Stimulated activated naive CD4-positive, alpha-beta T cell (primary cell): ENCODE measurements around the gene LDAF1.
A peak's percentile ranks its signal among the peaks of the same experiment; 100 is the strongest.
"Not testable (repeated sequence)": the region's sequence is repeated elsewhere in the genome, so short reads cannot be mapped to it uniquely, and the experiment has no call there.

ENCODE experiments used
- DNase-seq, 6 experiments: peaks; one replicate each; lab custom pipeline; 2025; lab: John Stamatoyannopoulos, UW

Gene LDAF1

DNA sequence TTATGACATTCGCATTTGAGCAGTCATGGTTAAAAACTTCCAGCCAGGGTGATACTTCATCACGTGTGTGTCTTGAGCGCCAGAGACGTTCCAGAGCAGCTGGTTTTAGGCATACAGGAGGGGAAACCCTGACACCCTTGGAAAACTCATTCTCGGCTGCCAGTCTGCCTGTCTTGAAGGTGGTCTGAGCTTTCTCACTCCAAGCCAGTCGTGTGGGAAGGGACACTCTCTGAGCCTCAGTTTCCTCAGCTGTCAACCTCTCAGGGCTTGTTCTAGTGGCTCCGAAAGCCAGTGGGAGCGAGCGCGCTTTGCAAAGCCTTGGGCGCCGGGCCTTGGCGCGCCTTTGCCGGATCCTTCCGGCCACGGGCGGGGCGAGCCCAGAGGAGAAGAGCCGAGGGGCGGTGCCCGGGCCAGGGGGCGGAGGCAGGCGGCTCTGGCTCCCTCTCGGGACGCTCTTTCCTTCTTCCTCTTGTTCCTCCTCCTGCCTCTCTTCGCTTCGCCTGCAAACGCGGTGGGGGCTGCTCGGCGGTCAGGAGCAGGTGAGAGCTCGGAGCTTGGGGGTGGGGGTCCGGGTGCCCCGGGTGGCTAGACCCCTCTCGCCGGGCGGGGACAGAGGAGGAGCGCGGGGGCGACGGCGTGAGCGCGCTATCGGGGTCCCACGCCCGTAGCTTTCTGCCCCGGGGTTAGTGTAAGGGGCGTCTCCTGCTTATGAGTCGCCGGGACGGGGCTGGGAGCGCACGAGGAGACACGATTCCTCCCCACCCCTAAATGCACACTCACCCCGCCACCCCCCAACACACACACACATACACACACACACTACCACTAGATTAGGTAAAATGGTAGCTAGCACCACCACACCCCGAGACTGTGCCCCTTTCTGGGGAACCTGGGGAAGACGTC lies at the start of gene LDAF1:
LDAF1 (plus strand) TSS at position 467 of the 903 bp plus-strand sequence. CDS start 2,509 bp downstream, outside the sequence.
- peak; percentile 32 to 74 (median 64) for DNase-seq

- not testable (repeated sequence) for DNase-seq
These were observed 42.9 kb upstream of the LDAF1 start for GRCh38 chr16:21115551-21115950.

GRCh38 chr16:21116148-21116693 lies 42.3 kb upstream of the LDAF1 start:
- DNase-seq, result peak in 1 of 6 experiments; percentile 5

- no peak for DNase-seq
These were observed 40.9 kb upstream of the LDAF1 start for GRCh38 chr16:21117567-21117966.

- DNase-seq, result no peak
These were observed 37.4 kb upstream of the LDAF1 start for GRCh38 chr16:21120976-21121520.

GRCh38 chr16:21125191-21125590 lies 33.3 kb upstream of the LDAF1 start:
- no peak for DNase-seq

DNA sequence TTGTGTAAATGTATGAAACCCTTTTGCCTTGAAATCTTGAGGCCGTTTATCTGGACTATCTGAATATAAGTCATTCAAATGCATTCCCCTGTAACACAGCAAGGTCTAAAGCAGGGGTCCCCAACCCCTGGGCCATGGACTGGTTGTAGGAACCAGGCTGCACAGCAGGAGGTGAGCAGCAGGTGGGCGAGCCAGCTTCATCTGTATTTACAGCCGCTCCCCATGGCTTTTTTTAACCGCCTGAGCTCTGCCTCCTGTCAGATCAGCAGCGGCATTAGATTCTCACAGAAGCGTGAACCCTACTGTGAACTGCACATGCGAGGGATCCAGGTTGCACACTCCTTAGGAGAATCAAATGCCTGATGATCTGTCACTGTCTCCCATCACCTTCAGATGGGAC lies 32.0 kb upstream of the LDAF1 start:
- no peak for DNase-seq

DNA sequence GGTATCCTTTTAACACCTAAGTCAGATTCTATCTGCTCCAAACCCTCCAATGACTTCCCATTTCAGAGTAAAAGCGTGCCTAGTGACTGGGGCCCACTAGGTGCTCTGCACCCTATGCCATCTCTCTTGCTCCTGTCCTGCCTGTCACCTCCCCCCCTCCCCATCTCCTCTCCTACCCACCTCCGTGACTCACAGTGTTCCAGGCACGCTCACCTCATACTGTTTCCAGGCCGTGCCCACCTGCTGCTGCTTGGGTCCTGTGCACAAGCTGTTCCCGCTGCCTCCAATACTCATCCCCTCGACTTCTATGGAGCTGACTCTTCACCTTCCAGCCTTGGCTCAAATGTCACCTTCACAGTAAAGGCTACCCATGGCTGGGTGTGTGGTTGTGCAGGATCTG lies 29.5 kb upstream of the LDAF1 start:
- no peak for DNase-seq

- DNase-seq, result no peak
These were observed 27.7 kb upstream of the LDAF1 start for GRCh38 chr16:21130811-21131210.

DNA sequence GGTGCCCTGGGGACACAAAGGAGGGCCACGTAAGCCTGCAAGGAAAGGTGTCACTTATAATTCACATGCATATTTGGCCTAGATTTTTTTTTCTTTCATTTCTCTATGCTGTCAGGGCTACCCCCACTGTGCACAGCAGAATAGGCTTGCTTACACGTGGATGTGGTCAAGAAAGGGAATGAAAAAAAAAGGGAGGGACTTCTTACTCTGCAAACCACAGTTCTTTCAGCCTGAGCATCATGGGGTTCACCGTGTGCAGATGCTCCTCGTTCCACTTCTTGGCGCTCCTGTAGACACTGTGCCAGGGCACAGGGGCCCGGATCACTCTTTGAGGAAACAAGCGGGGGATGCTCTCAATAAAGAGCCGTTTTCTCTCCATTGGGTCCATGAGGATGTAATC lies 24.4 kb upstream of the LDAF1 start:
- no peak for DNase-seq

DNA sequence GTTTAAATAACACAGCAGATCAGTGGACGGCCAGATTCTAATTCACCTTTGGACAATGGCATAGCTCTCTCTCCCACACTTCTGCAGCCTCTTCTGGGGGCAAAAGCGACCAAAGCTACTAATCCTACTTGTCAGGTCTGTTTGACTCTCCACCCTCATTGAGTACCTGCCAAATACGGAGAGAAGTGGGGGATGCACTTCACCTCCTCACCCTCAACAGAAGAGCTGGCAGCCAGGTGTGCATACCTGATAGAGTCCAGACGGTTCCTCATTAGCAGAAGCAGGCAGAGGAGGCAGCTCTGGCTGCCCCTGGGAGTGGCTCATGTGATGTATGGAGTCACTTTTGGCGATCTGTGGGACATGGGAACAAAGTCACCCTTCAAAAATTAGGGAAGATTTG lies 12.7 kb upstream of the LDAF1 start:
- no peak for DNase-seq

DNA sequence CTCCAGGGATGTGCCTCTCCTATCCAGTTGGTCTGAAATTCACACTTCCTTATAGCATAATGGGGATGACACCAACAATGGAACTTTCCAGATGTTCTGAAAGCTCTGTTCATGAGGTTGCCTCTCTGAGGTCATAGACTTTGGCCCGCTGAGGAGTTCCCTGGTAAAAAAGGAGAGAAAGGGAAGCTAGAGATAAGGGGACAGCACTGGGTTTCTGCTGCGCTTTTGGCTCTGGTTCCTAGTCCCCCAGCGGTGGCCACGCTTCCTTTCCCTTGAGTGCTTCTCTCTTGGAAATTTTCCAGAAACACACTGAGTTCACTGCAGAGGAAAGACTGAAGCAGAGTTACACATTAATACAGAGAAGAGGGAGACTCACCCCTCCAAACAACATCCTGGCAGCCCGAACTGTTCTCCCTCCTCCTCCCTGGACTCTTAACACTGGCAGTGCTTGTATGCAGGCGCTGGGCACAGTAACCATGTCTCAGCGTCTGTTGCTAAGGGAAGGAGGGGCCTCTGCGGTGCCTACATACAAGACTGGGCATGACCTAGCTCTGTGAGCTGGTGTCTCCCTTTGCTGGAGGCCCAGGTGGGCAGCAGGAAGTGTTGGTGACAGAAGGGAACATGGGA lies 8.0 kb upstream of the LDAF1 start, which contains the start of gene DNAH3:
DNAH3 (minus strand) TSS at position 472 of the 627 bp plus-strand sequence. CDS start 527 bp downstream, outside the sequence.
- DNase-seq, result no peak

DNA sequence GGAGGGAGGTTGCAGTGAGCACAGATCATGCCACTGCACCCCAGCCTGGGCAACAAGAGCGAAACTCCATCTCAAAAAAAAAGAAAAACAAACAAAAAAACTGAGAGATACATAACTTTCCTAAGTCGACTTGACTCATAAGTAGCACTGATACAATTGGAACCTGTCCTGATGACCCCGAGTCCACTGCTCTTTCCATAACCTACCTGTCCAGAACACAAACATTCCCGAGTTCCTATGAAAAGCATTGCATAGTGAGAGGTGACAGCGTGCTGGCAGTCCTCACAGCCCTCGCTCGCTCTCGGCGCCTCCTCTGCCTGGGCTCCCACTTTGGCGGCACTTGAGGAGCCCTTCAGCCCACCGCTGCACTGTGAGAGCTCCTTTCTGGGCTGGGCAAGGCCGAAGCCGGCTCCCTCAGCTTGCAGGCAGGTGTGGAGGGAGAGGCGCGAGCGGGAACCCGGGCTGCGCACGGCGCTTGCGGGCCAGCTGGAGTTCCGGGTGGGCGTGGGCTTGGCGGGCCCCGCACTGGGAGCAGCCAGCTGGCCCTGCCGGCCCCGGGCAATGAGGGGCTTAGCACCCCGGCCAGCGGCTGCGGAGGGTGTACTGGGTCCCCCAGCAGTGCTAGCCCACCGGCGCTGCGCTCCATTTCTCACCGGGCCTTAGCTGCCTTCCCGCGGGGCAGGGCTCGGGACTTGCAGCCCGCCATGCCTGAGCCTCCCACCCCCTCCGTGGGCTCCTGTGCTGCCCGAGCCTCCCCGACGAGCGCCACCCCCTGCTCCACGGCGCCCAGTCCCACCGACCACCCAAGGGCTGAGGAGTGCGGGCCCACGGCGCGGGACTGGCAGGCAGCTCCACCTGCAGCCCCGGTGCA lies 6.1 kb upstream of the LDAF1 start:
- DNase-seq, result not testable (repeated sequence)

GRCh38 chr16:21153124-21153729 lies 5.2 kb upstream of the LDAF1 start:
- DNase-seq, result not testable (repeated sequence)

DNA sequence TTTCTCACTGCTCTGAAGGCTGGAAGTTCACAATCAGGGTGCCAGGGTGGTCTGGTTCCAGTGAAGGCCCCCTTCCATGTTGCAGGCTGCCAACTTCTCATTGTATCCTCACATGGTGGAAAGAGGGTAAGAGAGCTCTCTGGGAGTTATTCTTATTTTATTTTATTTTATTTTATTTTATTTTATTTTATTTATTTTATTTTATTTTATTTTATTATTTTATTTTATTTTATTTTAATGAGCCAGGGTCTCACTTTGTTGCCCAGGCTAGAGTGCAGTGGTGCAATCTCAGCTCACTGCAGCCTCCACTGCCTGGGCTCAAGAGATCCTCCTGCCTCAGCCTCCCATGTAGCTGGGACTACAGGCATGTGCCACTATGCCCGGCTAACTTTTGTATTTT lies 2.5 kb upstream of the LDAF1 start:
- DNase-seq, result not testable (repeated sequence)

GRCh38 chr16:21156767-21157467 lies 1.6 kb upstream of the LDAF1 start:
- DNase-seq, result no peak

- no peak for DNase-seq
These were observed 842 bp upstream of the LDAF1 start for GRCh38 chr16:21157632-21158031.

- DNase-seq, result peak in 4 of 6 experiments; percentile 21 to 40 (median 32)
These were observed 942 bp downstream of the LDAF1 start for GRCh38 chr16:21159281-21159951.

DNA sequence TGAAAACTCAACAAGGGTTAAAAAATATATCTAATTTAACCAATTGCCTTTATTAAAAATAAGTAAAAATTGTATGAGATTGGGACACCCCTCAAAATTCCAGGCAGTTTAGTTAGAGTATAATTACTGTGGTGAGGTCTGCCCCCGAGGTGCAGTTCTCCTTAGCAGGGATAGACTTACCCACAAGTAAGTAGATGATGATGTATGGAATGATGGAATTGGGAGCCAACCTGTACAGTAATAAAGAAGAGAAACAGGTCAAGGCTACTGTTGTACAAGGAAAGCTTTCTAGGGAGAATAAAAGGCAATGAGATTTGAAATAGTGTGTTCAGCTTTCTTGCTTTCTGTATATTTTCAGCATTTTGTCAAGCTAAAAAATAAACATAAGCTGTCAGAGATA lies 1.8 kb downstream of the LDAF1 start:
- no peak for DNase-seq

DNA sequence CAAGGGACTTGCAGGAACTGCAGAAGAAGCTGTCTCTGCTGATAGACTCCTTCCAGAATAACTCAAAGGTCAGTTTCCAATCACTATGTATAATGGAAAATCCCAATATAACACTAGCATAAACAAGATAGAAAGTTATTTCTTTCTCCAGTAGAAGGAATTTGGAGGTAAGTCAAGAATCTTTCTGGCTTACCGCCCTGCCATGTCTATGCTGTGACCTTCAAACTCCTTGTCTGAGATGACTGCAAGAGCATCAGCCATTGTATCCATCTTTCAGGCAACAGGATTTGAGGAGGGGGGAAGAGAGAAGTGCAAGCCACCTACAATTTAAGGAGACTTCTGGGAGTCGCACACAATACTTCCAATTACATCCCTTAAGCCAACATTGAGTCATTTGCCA lies 2.7 kb downstream of the LDAF1 start:
- no peak for DNase-seq
